Fibroblast of villous mesenchyme (primary cell): Measurements from ENCODE around the gene HOXB6. TPM values are rescaled to one million over a fixed set of nuclear protein-coding genes. Genes with fewer than 3 reads are reported as not detected.
A peak's percentile ranks its signal among the peaks of the same experiment; 100 is the strongest.

Source experiments
- DNase-seq: peaks from one replicate; pipeline ENCODE4 v3.0.0-alpha.2; 2010; ENCODE audit warnings: low read depth
- H3K4me3 ChIP-seq: 2 replicates; pipeline ENCODE4 v1.5.1; 2011; ENCODE audit warnings: low read depth, mild to moderate bottlenecking, low read length
- total RNA-seq: library from RNA; depleted of rRNA; stranded (reverse); fragments of >200 nt; gene quantifications from 2 replicates; pipeline ENCODE4 v1.2.3, GENCODE V29; 2012
- TF ChIP-seq, protein P1 (sequence below): IDR thresholded peaks from 2 replicates; pipeline ENCODE4 v1.5.1; 2012; ENCODE audit warnings: low read depth, mild to moderate bottlenecking, low read length; ENCODE audit not compliant: insufficient read depth

HOXB6 gene
- total RNA-seq, 1 donor, result 1.3 TPM

- TF ChIP-seq, protein P1, sequence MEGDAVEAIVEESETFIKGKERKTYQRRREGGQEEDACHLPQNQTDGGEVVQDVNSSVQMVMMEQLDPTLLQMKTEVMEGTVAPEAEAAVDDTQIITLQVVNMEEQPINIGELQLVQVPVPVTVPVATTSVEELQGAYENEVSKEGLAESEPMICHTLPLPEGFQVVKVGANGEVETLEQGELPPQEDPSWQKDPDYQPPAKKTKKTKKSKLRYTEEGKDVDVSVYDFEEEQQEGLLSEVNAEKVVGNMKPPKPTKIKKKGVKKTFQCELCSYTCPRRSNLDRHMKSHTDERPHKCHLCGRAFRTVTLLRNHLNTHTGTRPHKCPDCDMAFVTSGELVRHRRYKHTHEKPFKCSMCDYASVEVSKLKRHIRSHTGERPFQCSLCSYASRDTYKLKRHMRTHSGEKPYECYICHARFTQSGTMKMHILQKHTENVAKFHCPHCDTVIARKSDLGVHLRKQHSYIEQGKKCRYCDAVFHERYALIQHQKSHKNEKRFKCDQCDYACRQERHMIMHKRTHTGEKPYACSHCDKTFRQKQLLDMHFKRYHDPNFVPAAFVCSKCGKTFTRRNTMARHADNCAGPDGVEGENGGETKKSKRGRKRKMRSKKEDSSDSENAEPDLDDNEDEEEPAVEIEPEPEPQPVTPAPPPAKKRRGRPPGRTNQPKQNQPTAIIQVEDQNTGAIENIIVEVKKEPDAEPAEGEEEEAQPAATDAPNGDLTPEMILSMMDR, result no peak
- peak overlapping the region; percentile 19 for H3K4me3 ChIP-seq
These were observed 20.0 kb upstream of the HOXB6 start for GRCh38 chr17:48624544-48625494.

GRCh38 chr17:48624118-48624517 lies 19.3 kb upstream of the HOXB6 start:
- no peak overlapping the region for H3K4me3 ChIP-seq

More at GRCh38 chr17:48624544-48625494, 20.0 kb upstream of the HOXB6 start:
- no peak for DNase-seq

DNA sequence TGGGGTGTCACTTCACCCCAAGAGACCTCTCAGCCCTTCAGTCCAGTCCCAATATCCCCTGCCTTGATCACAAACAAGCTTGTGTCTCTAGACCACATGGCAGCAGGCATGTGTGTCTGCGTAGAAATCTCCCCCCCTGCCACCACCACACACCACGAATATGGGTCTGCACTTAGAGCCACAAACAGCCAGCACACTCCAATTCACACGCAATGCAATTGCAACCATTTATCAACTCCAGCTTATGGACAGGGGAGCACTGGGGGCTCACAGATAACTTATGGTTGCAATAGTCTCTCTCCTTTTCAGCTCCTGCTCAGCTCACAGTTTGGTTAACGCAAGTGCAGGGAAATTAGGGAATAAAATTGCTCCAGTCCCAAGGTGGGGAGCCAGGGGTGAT lies 18.8 kb upstream of the HOXB6 start:
- TF ChIP-seq, protein P1, result no peak
- H3K4me3 ChIP-seq, result no peak overlapping the region
- no peak for DNase-seq

More at GRCh38 chr17:48624118-48624517, 19.3 kb upstream of the HOXB6 start:
- TF ChIP-seq, protein P1, result no peak
- no peak for DNase-seq

- no peak for DNase-seq
- H3K4me3 ChIP-seq, result no peak overlapping the region
- TF ChIP-seq, protein P1, result no peak
These were observed 18.1 kb upstream of the HOXB6 start for GRCh38 chr17:48622857-48623256.

- no peak for DNase-seq
- TF ChIP-seq, protein P1, result no peak
- no peak overlapping the region for H3K4me3 ChIP-seq
These were observed 16.9 kb upstream of the HOXB6 start for GRCh38 chr17:48621410-48622392.

DNA sequence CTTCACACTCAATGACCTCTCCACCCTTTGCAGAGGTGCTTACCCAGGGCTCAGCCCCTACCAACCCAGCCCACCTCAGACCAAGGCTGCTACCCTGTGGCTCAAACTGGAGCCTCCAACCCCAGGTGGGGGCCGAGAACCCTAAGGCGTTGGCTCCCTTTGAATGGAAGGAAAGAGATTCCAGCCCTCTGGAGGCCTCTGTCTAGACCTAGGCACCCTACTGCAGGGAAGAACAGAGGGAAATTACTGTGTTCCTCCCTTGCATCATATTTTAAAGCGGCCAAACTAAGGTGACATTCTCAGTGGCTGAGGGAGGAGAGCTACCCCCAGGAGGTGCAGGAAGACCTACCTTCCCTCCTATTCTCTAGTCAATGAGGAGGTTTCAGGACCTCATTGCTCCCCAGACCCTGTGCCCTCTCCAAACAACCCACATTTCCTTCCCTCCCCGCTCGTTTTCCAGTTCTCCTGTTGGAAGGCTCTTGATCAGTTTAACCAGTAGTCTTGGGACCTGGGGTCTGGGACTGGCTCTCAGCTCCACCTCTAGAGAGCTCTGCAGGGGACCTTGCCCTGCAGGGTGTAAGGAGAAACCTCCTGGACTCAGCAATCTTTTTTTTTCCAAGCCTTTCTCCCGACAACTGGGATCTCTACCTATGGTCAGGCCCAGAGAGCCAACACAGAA lies 15.8 kb upstream of the HOXB6 start:
- no peak for DNase-seq
- TF ChIP-seq, protein P1, result no peak
- H3K4me3 ChIP-seq, result no peak overlapping the region
